IPS DF 6.9 (cell line): ENCODE measurements around the gene CDCA8.

Source experiments
- DNase-seq: peaks from one replicate; pipeline ENCODE4 v3.0.0-alpha.2; 2013; ENCODE audit warnings: low read depth, low spot score
- H3K27ac ChIP-seq: one replicate; pipeline ENCODE4 v1.5.1; 2013; ENCODE audit warnings: low read length, control low read depth
- H3K27me3 ChIP-seq: 2 replicates; pipeline ENCODE4 v1.6.1; 2013; ENCODE audit warnings: mild to moderate bottlenecking, low read length; ENCODE audit not compliant: control insufficient read depth, insufficient read depth
- H3K36me3 ChIP-seq: 2 replicates; pipeline ENCODE4 v1.6.1; 2013; ENCODE audit warnings: low read length; ENCODE audit not compliant: control insufficient read depth, insufficient read depth
- H3K4me1 ChIP-seq: 2 replicates; pipeline ENCODE4 v1.6.1; 2013; ENCODE audit warnings: low read length; ENCODE audit not compliant: control insufficient read depth, insufficient read depth
- H3K4me3 ChIP-seq: 2 replicates; pipeline ENCODE4 v1.5.1; 2013; ENCODE audit warnings: mild to moderate bottlenecking, low read length
- H3K9me3 ChIP-seq: 2 replicates; pipeline ENCODE4 v1.6.1; 2013; ENCODE audit warnings: low read length, inconsistent platforms; ENCODE audit not compliant: control insufficient read depth, insufficient read depth
- WGBS: extraction: QIAGEN DNeasy Blood & Tissue Kit; methylation state at CpG from one replicate; pipeline ENCODE4 v1.1.7; 2013; ENCODE audit warnings: mixed read lengths, missing lambda C conversion rate; ENCODE audit not compliant: insufficient read length, insufficient coverage; 5-methylcytosine and 5-hydroxymethylcytosine counted together

CDCA8 gene

GRCh38 chr1:37752583-37753471 lies 60.5 kb downstream of the CDCA8 start:
- no peak overlapping the region for H3K27ac ChIP-seq

GRCh38 chr1:37753473-37754321 lies 61.4 kb downstream of the CDCA8 start:
- Histone ChIP-seq H3K27ac (no peak overlapping the region), H3K27me3 (peaks cover 29% of the 10 kb centered on the region), H3K4me3 (peak overlapping the region; percentile 50; the same call in 1 of the 2 replicates), H3K36me3 (no peaks in the 10 kb centered on the region), H3K9me3 (no peaks in the 10 kb centered on the region), H3K4me1 (no peaks in the 10 kb centered on the region)
- no peak for DNase-seq
- no CpG with 5 or more reads among the region's 52 CpGs for WGBS

More at GRCh38 chr1:37752583-37753471, 60.5 kb downstream of the CDCA8 start:
- H3K4me1 ChIP-seq = no peaks in the 10 kb centered on the region
- H3K9me3 ChIP-seq = no peaks in the 10 kb centered on the region
- no CpG with 5 or more reads among the region's 105 CpGs for WGBS
- no peaks in the 10 kb centered on the region for H3K36me3 ChIP-seq
- H3K4me3 ChIP-seq = peak overlapping the region; percentile 50
- H3K27me3 ChIP-seq = peaks cover 29% of the 10 kb centered on the region
- DNase-seq = no peak

GRCh38 chr1:37755290-37755689 lies 63.0 kb downstream of the CDCA8 start:
- H3K9me3 ChIP-seq = no peaks in the 10 kb centered on the region
- H3K4me3 ChIP-seq = no peak overlapping the region
- DNase-seq = no peak
- peaks cover 29% of the 10 kb centered on the region for H3K27me3 ChIP-seq
- no CpG with 5 or more reads among the region's 1 CpG for WGBS
- no peaks in the 10 kb centered on the region for H3K4me1 ChIP-seq
- no peaks in the 10 kb centered on the region for H3K36me3 ChIP-seq
- H3K27ac ChIP-seq = no peak overlapping the region

DNA sequence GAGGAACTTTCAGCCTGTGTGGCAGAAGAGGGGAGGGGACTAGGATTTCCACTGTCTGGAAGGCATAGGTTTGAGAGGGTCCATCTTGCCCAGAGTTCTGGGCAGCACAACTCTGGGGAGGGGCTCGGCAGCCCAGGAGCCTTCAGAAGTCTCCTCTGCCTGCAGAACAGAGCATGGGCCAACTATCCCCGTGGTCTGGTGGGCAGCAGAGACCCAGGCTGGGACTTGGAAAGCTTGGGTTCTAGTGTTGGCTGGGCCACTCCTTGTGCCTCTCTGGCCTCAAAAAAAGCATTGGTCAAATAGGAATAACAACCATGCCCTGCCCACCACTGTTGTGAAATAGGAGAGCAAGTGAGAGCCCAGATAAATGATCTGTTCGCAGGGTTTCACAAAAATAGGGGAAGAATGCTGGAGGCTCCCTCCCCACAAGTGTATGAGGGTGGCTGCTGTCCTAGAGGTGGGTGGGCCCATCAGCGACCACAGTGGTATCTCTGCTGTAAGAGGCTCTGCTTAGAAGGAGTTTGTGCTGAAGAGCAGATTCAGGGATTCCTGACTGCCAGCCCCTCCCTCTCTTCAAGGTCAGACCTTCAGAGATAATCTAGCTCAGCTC lies 63.7 kb downstream of the CDCA8 start:
- no peak for DNase-seq
- Histone ChIP-seq H3K9me3 (no peaks in the 10 kb centered on the region), H3K4me3 (no peak overlapping the region), H3K36me3 (no peaks in the 10 kb centered on the region), H3K27me3 (peaks cover 29% of the 10 kb centered on the region), H3K27ac (no peak overlapping the region), H3K4me1 (no peaks in the 10 kb centered on the region)
- WGBS = no CpG with 5 or more reads among the region's 4 CpGs
